Measurements from ENCODE around the gene GCKR.

DNA sequence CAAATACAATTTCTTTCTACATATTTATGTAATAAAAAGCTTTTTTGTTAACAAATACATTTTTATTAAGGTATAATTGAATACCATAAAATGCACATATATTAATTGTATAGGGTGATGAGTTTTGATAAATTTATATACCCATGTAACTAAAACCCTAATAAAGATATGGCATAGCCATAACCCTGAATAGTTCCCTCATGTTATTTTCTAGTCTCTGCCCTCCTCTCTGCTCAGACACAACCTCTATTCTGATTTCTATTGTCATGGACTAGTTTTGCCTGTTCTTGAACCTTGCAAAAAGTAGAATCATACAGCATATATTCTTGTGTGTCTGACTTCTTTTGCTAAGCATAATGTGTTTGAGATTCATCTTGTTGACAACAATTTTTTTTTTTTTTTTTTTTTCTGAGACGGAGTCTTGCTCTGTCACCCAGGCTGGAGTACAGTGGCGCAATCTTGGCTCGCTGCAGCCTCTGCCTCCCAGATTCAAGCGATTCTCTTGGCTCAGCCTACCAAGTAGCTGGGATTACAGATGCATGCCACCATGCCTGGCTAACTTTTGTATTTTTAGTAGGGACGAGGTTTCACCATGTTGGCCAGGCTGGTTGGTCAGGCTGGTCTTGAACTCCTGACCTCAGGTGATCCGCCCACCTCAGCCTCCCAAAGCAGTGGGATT lies 47.6 kb downstream of the GCKR start:
- TF ChIP-seq, protein P1, sequence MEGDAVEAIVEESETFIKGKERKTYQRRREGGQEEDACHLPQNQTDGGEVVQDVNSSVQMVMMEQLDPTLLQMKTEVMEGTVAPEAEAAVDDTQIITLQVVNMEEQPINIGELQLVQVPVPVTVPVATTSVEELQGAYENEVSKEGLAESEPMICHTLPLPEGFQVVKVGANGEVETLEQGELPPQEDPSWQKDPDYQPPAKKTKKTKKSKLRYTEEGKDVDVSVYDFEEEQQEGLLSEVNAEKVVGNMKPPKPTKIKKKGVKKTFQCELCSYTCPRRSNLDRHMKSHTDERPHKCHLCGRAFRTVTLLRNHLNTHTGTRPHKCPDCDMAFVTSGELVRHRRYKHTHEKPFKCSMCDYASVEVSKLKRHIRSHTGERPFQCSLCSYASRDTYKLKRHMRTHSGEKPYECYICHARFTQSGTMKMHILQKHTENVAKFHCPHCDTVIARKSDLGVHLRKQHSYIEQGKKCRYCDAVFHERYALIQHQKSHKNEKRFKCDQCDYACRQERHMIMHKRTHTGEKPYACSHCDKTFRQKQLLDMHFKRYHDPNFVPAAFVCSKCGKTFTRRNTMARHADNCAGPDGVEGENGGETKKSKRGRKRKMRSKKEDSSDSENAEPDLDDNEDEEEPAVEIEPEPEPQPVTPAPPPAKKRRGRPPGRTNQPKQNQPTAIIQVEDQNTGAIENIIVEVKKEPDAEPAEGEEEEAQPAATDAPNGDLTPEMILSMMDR (IDR thresholded peaks at IDR 0.05; ENCODE audit: low read length), result no peak
- no peak for TF ChIP-seq EZH2 (optimal IDR thresholded peaks at IDR 0.05; ENCODE audit: low read depth, low read length)

Measured in MM.1S (cell line).